Measurements from ENCODE around the gene PRKCZ.
A peak's percentile ranks its signal among the peaks of the same experiment; 100 is the strongest.

DNA sequence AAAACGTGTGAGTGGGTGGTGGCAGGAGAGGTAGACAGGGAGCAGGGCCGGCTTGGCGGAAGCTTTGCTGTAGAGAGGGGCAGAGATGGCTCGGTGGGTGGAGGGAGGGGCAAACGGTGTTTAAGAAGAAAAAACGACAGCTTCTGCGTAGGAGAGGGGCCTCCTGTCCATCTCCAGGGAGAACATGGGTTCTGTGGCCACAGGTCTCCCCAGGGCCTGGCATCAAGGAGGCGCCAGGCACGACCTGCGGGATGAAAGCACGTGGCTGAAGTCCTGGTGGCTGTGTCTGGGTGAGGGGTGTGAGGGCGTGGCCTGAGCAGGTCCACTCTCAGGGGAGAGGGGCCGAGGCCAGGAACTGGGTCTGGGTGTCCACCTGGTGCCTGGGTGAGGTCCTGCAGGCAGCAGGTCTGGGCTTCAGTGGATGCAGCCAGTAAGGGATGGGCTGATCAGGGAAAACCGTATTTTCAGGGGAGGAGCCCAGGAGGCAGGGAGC, 940 bp upstream of the PRKCZ start:
- TF ChIP-seq YY1 (IDR thresholded peaks at IDR 0.05; ENCODE audit: low read depth): no peak
- TF ChIP-seq, protein P1, sequence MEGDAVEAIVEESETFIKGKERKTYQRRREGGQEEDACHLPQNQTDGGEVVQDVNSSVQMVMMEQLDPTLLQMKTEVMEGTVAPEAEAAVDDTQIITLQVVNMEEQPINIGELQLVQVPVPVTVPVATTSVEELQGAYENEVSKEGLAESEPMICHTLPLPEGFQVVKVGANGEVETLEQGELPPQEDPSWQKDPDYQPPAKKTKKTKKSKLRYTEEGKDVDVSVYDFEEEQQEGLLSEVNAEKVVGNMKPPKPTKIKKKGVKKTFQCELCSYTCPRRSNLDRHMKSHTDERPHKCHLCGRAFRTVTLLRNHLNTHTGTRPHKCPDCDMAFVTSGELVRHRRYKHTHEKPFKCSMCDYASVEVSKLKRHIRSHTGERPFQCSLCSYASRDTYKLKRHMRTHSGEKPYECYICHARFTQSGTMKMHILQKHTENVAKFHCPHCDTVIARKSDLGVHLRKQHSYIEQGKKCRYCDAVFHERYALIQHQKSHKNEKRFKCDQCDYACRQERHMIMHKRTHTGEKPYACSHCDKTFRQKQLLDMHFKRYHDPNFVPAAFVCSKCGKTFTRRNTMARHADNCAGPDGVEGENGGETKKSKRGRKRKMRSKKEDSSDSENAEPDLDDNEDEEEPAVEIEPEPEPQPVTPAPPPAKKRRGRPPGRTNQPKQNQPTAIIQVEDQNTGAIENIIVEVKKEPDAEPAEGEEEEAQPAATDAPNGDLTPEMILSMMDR (IDR thresholded peaks at IDR 0.05): peak; percentile 28
- TF ChIP-seq, protein P2, sequence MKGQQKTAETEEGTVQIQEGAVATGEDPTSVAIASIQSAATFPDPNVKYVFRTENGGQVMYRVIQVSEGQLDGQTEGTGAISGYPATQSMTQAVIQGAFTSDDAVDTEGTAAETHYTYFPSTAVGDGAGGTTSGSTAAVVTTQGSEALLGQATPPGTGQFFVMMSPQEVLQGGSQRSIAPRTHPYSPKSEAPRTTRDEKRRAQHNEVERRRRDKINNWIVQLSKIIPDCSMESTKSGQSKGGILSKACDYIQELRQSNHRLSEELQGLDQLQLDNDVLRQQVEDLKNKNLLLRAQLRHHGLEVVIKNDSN (IDR thresholded peaks at IDR 0.05; ENCODE audit: borderline replicate concordance, low read depth): no peak
- TF ChIP-seq POLR2AphosphoS5 (IDR thresholded peaks at IDR 0.05; ENCODE audit: low read depth, low read length): no peak
- TF ChIP-seq, protein P3, sequence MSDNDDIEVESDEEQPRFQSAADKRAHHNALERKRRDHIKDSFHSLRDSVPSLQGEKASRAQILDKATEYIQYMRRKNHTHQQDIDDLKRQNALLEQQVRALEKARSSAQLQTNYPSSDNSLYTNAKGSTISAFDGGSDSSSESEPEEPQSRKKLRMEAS (IDR thresholded peaks at IDR 0.05; ENCODE audit: low read depth): no peak
- TF ChIP-seq, protein P4, sequence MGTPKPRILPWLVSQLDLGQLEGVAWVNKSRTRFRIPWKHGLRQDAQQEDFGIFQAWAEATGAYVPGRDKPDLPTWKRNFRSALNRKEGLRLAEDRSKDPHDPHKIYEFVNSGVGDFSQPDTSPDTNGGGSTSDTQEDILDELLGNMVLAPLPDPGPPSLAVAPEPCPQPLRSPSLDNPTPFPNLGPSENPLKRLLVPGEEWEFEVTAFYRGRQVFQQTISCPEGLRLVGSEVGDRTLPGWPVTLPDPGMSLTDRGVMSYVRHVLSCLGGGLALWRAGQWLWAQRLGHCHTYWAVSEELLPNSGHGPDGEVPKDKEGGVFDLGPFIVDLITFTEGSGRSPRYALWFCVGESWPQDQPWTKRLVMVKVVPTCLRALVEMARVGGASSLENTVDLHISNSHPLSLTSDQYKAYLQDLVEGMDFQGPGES (IDR thresholded peaks at IDR 0.05; ENCODE audit: low read depth, low read length): no peak
- TF ChIP-seq SIN3A (IDR thresholded peaks at IDR 0.05; ENCODE audit: borderline replicate concordance, low read depth, low read length): no peak
- no peak for TF ChIP-seq TAF1 (IDR thresholded peaks at IDR 0.05; ENCODE audit: borderline replicate concordance, low read depth, low read length)
- TF ChIP-seq JUND (IDR thresholded peaks at IDR 0.05): no peak
- TF ChIP-seq EZH2phosphoT487 (IDR thresholded peaks at IDR 0.05; ENCODE audit: borderline replicate concordance, low read depth): no peak
- TF ChIP-seq ELF1 (IDR thresholded peaks at IDR 0.05): no peak
- no peak for TF ChIP-seq EP300 (IDR thresholded peaks at IDR 0.05; ENCODE audit: borderline replicate concordance in 1 of 2, low read depth in 1 of 2, low read length in 1 of 2)

All from SK-N-SH (cell line).